GM21515 (cell line): ENCODE results near the gene ANKMY1.
"Not testable (repeated sequence)": the region's sequence is repeated elsewhere in the genome, so short reads cannot be mapped to it uniquely, and the experiment has no call there.

Source experiments
- ATAC-seq: cut with Tn5 transposase; IDR thresholded peaks from one replicate; pipeline ENCODE4 v1.9.1; 2021; ENCODE audit not compliant: unreplicated experiment

ANKMY1 gene

GRCh38 chr2:240556553-240557100, 1.2 kb downstream of the ANKMY1 start:
- no peak for ATAC-seq

GRCh38 chr2:240555541-240556250, 2.1 kb downstream of the ANKMY1 start:
- no peak for ATAC-seq

GRCh38 chr2:240554767-240555493, 2.9 kb downstream of the ANKMY1 start:
- no peak for ATAC-seq

GRCh38 chr2:240553956-240554480, 3.8 kb downstream of the ANKMY1 start:
- no peak for ATAC-seq

GRCh38 chr2:240551811-240552210, 6.0 kb downstream of the ANKMY1 start:
- ATAC-seq = no peak

- no peak for ATAC-seq
Observed at GRCh38 chr2:240551288-240551687, 6.5 kb downstream of the ANKMY1 start.

GRCh38 chr2:240539906-240540305, 17.9 kb downstream of the ANKMY1 start:
- no peak for ATAC-seq

- not testable (repeated sequence) for ATAC-seq
Observed at GRCh38 chr2:240539101-240539500, 18.7 kb downstream of the ANKMY1 start.

- no peak for ATAC-seq
Observed at GRCh38 chr2:240538031-240538780, 19.6 kb downstream of the ANKMY1 start.

- no peak for ATAC-seq
Observed at GRCh38 chr2:240532031-240532775, 25.6 kb downstream of the ANKMY1 start.

GRCh38 chr2:240531038-240531437, 26.8 kb downstream of the ANKMY1 start:
- ATAC-seq = no peak

GRCh38 chr2:240530181-240530580, 27.6 kb downstream of the ANKMY1 start:
- ATAC-seq = no peak

GRCh38 chr2:240529344-240529999, 28.3 kb downstream of the ANKMY1 start:
- no peak for ATAC-seq

- ATAC-seq = no peak
Observed at GRCh38 chr2:240528406-240529040, 29.3 kb downstream of the ANKMY1 start.

GRCh38 chr2:240527153-240527750, 30.5 kb downstream of the ANKMY1 start:
- ATAC-seq = no peak

GRCh38 chr2:240526521-240526920, 31.3 kb downstream of the ANKMY1 start:
- ATAC-seq = no peak

GRCh38 chr2:240525802-240526201, 32.0 kb downstream of the ANKMY1 start:
- no peak for ATAC-seq

- ATAC-seq = no peak
Observed at GRCh38 chr2:240524963-240525718, 32.6 kb downstream of the ANKMY1 start.
